ENCODE results near the gene BAG3. TPM values are rescaled to one million over a fixed set of nuclear protein-coding genes. Genes with fewer than 3 reads are reported as not detected.

Gene BAG3
- total and polyA plus RNA-seq, 2 donors from 2014 or later = 42.0 to 54.9 TPM

DNA sequence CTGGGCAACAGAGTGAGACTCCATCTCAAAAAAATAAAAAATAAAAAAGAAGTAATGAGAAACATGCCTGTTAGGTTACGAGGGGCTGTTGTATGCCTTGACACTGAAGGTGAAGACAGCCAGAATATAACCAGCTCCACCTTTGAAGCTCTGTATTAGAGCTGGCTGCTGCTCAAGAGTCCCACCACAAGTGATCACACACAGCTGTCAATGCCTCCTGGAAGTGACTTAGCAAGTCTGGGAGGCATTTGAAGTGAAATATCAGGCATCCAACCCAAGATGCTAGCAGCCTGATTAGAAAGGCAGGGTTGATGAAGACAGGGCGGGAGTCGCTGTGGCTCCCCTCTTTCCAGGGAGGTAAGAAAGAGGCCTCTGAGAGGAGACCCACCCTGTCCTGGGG lies 40.5 kb downstream of the BAG3 start:
- Histone ChIP-seq H3K27me3 (ENCODE audit: control insufficient read depth, insufficient read depth, low read length) (no peaks in the 10 kb centered on the region), H3K9ac (ENCODE audit: low read length in 3 of 3) (no peak overlapping the region), H3K9me3 (ENCODE audit: control insufficient read depth in 2 of 3, insufficient read depth in 1 of 3, low read length in 3 of 3) (no peaks in the 10 kb centered on the region), H3K4me3 (ENCODE audit: low read length in 3 of 3) (no peak overlapping the region), H3K36me3 (ENCODE audit: control insufficient read depth in 2 of 3, insufficient read depth in 3 of 3, low read length in 3 of 3) (no peaks in the 10 kb centered on the region), H3K4me1 (ENCODE audit: control insufficient read depth in 2 of 3, insufficient read depth in 2 of 3, low read depth in 1 of 3, low read length in 3 of 3) (no peaks in the 10 kb centered on the region), H3K27ac (ENCODE audit: low read depth in 2 of 2, low read length in 2 of 2) (no peak overlapping the region)
- intact Hi-C loops (cut with DNase I) = no loop called here
- FAIRE-seq (no peak), DNase-seq (no peak)
- TF ChIP-seq, protein P1, sequence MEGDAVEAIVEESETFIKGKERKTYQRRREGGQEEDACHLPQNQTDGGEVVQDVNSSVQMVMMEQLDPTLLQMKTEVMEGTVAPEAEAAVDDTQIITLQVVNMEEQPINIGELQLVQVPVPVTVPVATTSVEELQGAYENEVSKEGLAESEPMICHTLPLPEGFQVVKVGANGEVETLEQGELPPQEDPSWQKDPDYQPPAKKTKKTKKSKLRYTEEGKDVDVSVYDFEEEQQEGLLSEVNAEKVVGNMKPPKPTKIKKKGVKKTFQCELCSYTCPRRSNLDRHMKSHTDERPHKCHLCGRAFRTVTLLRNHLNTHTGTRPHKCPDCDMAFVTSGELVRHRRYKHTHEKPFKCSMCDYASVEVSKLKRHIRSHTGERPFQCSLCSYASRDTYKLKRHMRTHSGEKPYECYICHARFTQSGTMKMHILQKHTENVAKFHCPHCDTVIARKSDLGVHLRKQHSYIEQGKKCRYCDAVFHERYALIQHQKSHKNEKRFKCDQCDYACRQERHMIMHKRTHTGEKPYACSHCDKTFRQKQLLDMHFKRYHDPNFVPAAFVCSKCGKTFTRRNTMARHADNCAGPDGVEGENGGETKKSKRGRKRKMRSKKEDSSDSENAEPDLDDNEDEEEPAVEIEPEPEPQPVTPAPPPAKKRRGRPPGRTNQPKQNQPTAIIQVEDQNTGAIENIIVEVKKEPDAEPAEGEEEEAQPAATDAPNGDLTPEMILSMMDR (IDR thresholded peaks at IDR 0.05; ENCODE audit: borderline replicate concordance, extremely low read depth, insufficient read depth) = no peak

DNA sequence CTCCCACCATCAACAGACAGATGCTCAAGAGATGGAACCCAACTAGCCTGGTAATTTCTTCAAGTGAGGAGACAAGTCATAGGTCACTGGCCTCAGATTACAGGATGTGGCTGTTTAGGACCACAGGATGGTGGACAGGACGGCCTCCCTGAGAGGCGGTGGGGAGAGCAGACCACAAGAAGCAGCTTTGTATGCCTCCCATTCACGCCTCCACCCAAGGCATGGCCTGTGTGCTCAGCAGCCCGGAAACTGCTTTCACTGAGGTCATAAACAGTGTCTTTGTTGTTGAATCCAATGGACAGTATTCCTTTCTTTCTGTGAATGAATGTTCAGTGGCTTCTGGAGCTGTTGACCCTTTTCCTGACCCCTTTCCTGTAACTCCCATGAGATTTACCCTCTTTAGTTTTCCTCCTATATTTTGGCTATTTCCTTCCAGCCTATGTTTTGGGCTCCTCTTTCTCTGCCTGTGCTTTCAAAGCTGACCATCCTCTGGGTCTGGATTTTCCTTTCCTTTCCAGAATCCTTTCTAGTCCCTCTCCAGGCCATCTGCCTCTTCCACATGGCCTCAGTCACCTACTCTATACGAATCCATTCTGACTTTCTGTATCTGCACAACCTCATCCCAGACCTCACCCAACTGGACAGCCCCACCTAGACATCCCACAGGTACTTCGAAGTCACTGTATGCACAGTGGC lies 42.2 kb downstream of the BAG3 start:
- Histone ChIP-seq H3K4me1 (ENCODE audit: control insufficient read depth in 2 of 3, insufficient read depth in 2 of 3, low read depth in 1 of 3, low read length in 3 of 3) (no peaks in the 10 kb centered on the region), H3K27me3 (ENCODE audit: control insufficient read depth, insufficient read depth, low read length) (no peaks in the 10 kb centered on the region), H3K9ac (ENCODE audit: low read length in 3 of 3) (no peak overlapping the region), H3K9me3 (ENCODE audit: control insufficient read depth in 2 of 3, insufficient read depth in 1 of 3, low read length in 3 of 3) (no peaks in the 10 kb centered on the region), H3K36me3 (ENCODE audit: control insufficient read depth in 2 of 3, insufficient read depth in 3 of 3, low read length in 3 of 3) (no peaks in the 10 kb centered on the region), H3K27ac (ENCODE audit: low read depth in 2 of 2, low read length in 2 of 2) (no peak overlapping the region), H3K4me3 (ENCODE audit: low read length in 3 of 3) (no peak overlapping the region)
- TF ChIP-seq, protein P1 (IDR thresholded peaks at IDR 0.05; ENCODE audit: borderline replicate concordance, extremely low read depth, insufficient read depth) = no peak
- intact Hi-C loops (cut with DNase I) = no loop called here
- FAIRE-seq = no peak
- peak in 1 of 5 donors; percentile 48 for DNase-seq

DNA sequence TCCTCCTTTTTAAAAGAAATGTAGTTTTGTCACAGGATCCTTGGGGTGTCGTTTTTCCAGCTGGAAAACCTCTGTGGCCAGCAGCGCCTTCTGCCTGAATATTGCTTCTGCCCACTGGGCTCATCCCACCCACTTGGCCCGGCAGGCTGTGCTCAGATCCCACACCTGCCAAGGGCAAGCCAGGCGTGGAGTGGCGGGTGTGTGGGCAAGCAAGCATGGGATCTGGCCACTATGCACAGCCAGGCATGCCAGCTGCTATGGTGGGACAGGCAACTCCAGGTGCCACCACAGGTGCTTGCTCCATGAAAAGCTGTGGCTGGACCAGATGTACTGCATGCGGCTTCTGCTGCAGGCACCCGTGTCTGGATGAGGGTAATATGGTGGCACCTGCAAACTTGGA lies 43.4 kb downstream of the BAG3 start:
- no peak for DNase-seq
- Histone ChIP-seq H3K4me1 (ENCODE audit: control insufficient read depth in 2 of 3, insufficient read depth in 2 of 3, low read depth in 1 of 3, low read length in 3 of 3) (no peaks in the 10 kb centered on the region), H3K27me3 (ENCODE audit: control insufficient read depth, insufficient read depth, low read length) (no peaks in the 10 kb centered on the region), H3K9me3 (ENCODE audit: control insufficient read depth in 2 of 3, insufficient read depth in 1 of 3, low read length in 3 of 3) (no peaks in the 10 kb centered on the region), H3K27ac (ENCODE audit: low read depth in 2 of 2, low read length in 2 of 2) (no peak overlapping the region), H3K36me3 (ENCODE audit: control insufficient read depth in 2 of 3, insufficient read depth in 3 of 3, low read length in 3 of 3) (no peaks in the 10 kb centered on the region), H3K9ac (ENCODE audit: low read length in 3 of 3) (no peak overlapping the region), H3K4me3 (ENCODE audit: low read length in 3 of 3) (no peak overlapping the region)
- intact Hi-C loops (cut with DNase I) = no loop called here
- TF ChIP-seq, protein P1 (IDR thresholded peaks at IDR 0.05; ENCODE audit: borderline replicate concordance, extremely low read depth, insufficient read depth) = no peak
- FAIRE-seq = no peak

All from kidney (tissue), 14 donors.